Endometrium (tissue), 2 donors: ENCODE measurements around the gene PRKD2.

Experiments used
- FAIRE-seq: peaks from 2 replicates; lab custom pipeline; 2012; peaks lifted over from hg19 to GRCh38; lab: Jason Lieb, UNC
- donor health status: control.
- donor health status: control.

The PRKD2 gene

GRCh38 chr19:46741447-46741846, 24.5 kb upstream of the PRKD2 start:
- FAIRE-seq, result no peak

- FAIRE-seq, result no peak
Observed at GRCh38 chr19:46739290-46739771, 22.4 kb upstream of the PRKD2 start.

GRCh38 chr19:46737761-46738171, 20.9 kb upstream of the PRKD2 start:
- FAIRE-seq, result no peak

- FAIRE-seq, result no peak
Observed at GRCh38 chr19:46737298-46737654, 20.4 kb upstream of the PRKD2 start.

GRCh38 chr19:46736531-46737297, 19.8 kb upstream of the PRKD2 start:
- no peak for FAIRE-seq

GRCh38 chr19:46733690-46734292, 16.9 kb upstream of the PRKD2 start:
- FAIRE-seq, result no peak

GRCh38 chr19:46732966-46733689, 16.2 kb upstream of the PRKD2 start:
- no peak for FAIRE-seq

- FAIRE-seq, result no peak
Observed at GRCh38 chr19:46732172-46732938, 15.4 kb upstream of the PRKD2 start.

GRCh38 chr19:46731584-46731983, 14.7 kb upstream of the PRKD2 start:
- no peak for FAIRE-seq

GRCh38 chr19:46731007-46731501, 14.1 kb upstream of the PRKD2 start:
- FAIRE-seq, result no peak

GRCh38 chr19:46730595-46730994, 13.7 kb upstream of the PRKD2 start:
- FAIRE-seq, result no peak

GRCh38 chr19:46730187-46730586, 13.3 kb upstream of the PRKD2 start:
- no peak for FAIRE-seq

- FAIRE-seq, result no peak
Observed at GRCh38 chr19:46729696-46730095, 12.8 kb upstream of the PRKD2 start.

GRCh38 chr19:46728693-46729339, 11.9 kb upstream of the PRKD2 start:
- FAIRE-seq, result no peak

- no peak for FAIRE-seq
Observed at GRCh38 chr19:46728208-46728607, 11.3 kb upstream of the PRKD2 start.

GRCh38 chr19:46727757-46728156, 10.8 kb upstream of the PRKD2 start:
- no peak for FAIRE-seq

GRCh38 chr19:46726971-46727501, 10.1 kb upstream of the PRKD2 start:
- no peak for FAIRE-seq

- FAIRE-seq, result no peak
Observed at GRCh38 chr19:46726551-46726950, 9.6 kb upstream of the PRKD2 start.

- no peak for FAIRE-seq
Observed at GRCh38 chr19:46725859-46726393, 9.0 kb upstream of the PRKD2 start.

GRCh38 chr19:46725036-46725820, 8.3 kb upstream of the PRKD2 start:
- no peak for FAIRE-seq
